BJ (cell line): ENCODE results near the gene FAM181A. TPM values are rescaled to one million over a fixed set of nuclear protein-coding genes. Genes with fewer than 3 reads are reported as not detected.

Experiments
- CTCF ChIA-PET: fragments of 350-600 bp; formaldehyde crosslinking; extraction: SDS; loops from one replicate; lab custom pipeline; 2021; ENCODE audit warnings: antibody characterized with exemption, inconsistent platforms; lab: Yijun Ruan, JAX
- POLR2A ChIA-PET: fragments of 300-600 bp; sonication (Branson Sonifier 250); formaldehyde crosslinking; extraction: SDS; loops from one replicate; lab custom pipeline; 2021; ENCODE audit warnings: antibody characterized with exemption; lab: Charles Lee
- DNase-seq: peaks from one replicate; pipeline ENCODE4 v3.0.0-alpha.2; 2011; ENCODE audit warnings: low read depth
- H3K27me3 ChIP-seq: 2 replicates; pipeline ENCODE4 v1.6.0; 2011; ENCODE audit warnings: low read length; ENCODE audit not compliant: control insufficient read depth, insufficient read depth
- H3K36me3 ChIP-seq: 2 replicates; pipeline ENCODE4 v1.5.1; 2011; ENCODE audit warnings: low read length; ENCODE audit not compliant: control insufficient read depth, insufficient read depth
- H3K4me3 ChIP-seq: 2 replicates; pipeline ENCODE4 v1.5.1; 2011; ENCODE audit warnings: low read depth, mild to moderate bottlenecking, control low read depth, low read length
- CTCF ChIP-seq: IDR thresholded peaks from 2 replicates; pipeline ENCODE4 v1.5.1; 2011; ENCODE audit warnings: low read depth, mild to moderate bottlenecking, control low read depth, inconsistent platforms, low read length, moderate library complexity; ENCODE audit not compliant: insufficient read depth
- polyA plus RNA-seq: library from polyadenylated mRNA; depleted of rRNA; stranded (reverse); fragments of >200 nt; gene quantifications from 2 replicates; pipeline ENCODE4 v1.2.3, GENCODE V29; 2011

The FAM181A gene
- polyA plus RNA-seq, 1 experiment, result not detected

- Histone ChIP-seq H3K36me3 (no peaks in the 10 kb centered on the region), H3K4me3 (no peak overlapping the region), H3K27me3 (no peaks in the 10 kb centered on the region)
- ChIA-PET POLR2A (no interaction called here), CTCF (interaction anchor here (1.0 to 2.1 kb wide), 4 partner anchors 20 to 180 kb away, joined by 3 to 16 read pairs (median 4); no protein-coding TSS in a partner anchor)
- peak; percentile 72 for DNase-seq
- TF ChIP-seq CTCF, result no peak
These were observed 32.3 kb downstream of the FAM181A start for GRCh38 chr14:93959239-93960107.

GRCh38 chr14:93960108-93960475 lies 32.9 kb downstream of the FAM181A start:
- TF ChIP-seq CTCF, result no peak
- H3K4me3 ChIP-seq, result no peak overlapping the region
- DNase-seq, result no peak
- H3K27me3 ChIP-seq, result no peaks in the 10 kb centered on the region
- CTCF ChIA-PET, result interaction anchor here (1.1 to 1.7 kb wide), 3 partner anchors 20 to 179 kb away, joined by 3 to 11 read pairs (median 4); no protein-coding TSS in a partner anchor
- POLR2A ChIA-PET, result no interaction called here
- H3K36me3 ChIP-seq, result no peaks in the 10 kb centered on the region

- ChIA-PET CTCF (interaction anchor here (1.1 to 1.7 kb wide), 3 partner anchors 21 to 39 kb away, joined by 3 to 11 read pairs (median 4); no protein-coding TSS in a partner anchor), POLR2A (no interaction called here)
- Histone ChIP-seq H3K27me3 (no peaks in the 10 kb centered on the region), H3K4me3 (no peak overlapping the region), H3K36me3 (no peaks in the 10 kb centered on the region)
- no peak for TF ChIP-seq CTCF
- DNase-seq, result no peak
These were observed 33.8 kb downstream of the FAM181A start for GRCh38 chr14:93960774-93961438.

- TF ChIP-seq CTCF, result no peak
- Histone ChIP-seq H3K4me3 (no peak overlapping the region), H3K36me3 (no peaks in the 10 kb centered on the region), H3K27me3 (no peaks in the 10 kb centered on the region)
- POLR2A ChIA-PET, result no interaction called here
- DNase-seq, result no peak
- CTCF ChIA-PET, result interaction anchor here (1.5 to 1.7 kb wide), 2 partner anchors 22 to 38 kb away, joined by 3 to 11 read pairs; no protein-coding TSS in a partner anchor
These were observed 34.5 kb downstream of the FAM181A start for GRCh38 chr14:93961620-93962019.
